GM12865 (cell line): ENCODE results near the gene DLG2.
"Not testable (repeated sequence)": the region's sequence is repeated elsewhere in the genome, so short reads cannot be mapped to it uniquely, and the experiment has no call there.

Source experiments
- DNase-seq: peaks from one replicate; pipeline ENCODE4 v3.0.0; 2010; ENCODE audit warnings: low read depth
- H3K4me3 ChIP-seq: 2 replicates; pipeline ENCODE4 v1.5.1; 2011; ENCODE audit warnings: mild to moderate bottlenecking, low read depth, low read length, control low read depth
- TF ChIP-seq, protein P1 (sequence below): IDR thresholded peaks from 2 replicates; pipeline ENCODE4 v1.5.1; 2011; ENCODE audit warnings: low read length, control low read depth, low read depth, inconsistent platforms; ENCODE audit not compliant: insufficient read depth; ENCODE audit errors: missing control alignments

The DLG2 gene

DNA sequence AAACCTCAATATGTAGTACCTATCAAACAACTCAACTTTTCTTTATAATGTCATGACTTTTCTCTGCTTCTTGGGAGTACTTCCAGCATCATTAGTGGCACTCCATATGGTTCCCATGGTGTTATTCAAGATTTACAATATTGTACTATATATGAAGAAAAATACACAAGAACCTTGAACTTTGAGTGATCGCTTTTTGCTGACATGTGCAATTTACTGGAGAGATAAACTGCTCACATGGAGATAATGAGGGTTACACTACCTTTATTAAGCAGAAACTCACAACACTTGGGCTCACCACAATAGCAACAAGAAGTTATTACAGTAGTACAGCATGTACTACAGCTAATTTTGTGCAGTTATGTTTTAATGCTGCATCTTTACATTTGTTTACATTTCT, 388.2 kb downstream of the DLG2 start:
- no peak overlapping the region for H3K4me3 ChIP-seq
- TF ChIP-seq, protein P1, sequence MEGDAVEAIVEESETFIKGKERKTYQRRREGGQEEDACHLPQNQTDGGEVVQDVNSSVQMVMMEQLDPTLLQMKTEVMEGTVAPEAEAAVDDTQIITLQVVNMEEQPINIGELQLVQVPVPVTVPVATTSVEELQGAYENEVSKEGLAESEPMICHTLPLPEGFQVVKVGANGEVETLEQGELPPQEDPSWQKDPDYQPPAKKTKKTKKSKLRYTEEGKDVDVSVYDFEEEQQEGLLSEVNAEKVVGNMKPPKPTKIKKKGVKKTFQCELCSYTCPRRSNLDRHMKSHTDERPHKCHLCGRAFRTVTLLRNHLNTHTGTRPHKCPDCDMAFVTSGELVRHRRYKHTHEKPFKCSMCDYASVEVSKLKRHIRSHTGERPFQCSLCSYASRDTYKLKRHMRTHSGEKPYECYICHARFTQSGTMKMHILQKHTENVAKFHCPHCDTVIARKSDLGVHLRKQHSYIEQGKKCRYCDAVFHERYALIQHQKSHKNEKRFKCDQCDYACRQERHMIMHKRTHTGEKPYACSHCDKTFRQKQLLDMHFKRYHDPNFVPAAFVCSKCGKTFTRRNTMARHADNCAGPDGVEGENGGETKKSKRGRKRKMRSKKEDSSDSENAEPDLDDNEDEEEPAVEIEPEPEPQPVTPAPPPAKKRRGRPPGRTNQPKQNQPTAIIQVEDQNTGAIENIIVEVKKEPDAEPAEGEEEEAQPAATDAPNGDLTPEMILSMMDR, result no peak
- DNase-seq, result no peak

DNA sequence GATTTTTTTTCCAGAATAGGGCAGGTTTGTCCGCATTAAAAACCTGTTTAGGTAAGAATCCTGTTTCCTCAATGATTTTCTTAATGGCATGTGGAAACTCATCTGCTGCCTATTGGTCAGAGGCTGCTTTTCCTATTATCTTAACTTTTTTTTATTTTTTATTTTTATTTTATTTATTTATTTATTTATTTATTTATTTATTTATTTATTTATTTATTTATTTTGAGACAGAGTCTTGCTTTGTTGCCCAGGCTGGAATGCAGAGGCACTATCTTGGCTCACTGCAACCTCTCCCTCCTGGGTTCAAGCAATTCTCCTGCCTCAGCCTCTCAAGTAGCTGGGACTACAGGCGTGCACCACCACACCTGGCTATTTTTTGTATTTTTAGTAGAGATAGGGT, 389.1 kb downstream of the DLG2 start:
- not testable (repeated sequence) for H3K4me3 ChIP-seq, DNase-seq

DNA sequence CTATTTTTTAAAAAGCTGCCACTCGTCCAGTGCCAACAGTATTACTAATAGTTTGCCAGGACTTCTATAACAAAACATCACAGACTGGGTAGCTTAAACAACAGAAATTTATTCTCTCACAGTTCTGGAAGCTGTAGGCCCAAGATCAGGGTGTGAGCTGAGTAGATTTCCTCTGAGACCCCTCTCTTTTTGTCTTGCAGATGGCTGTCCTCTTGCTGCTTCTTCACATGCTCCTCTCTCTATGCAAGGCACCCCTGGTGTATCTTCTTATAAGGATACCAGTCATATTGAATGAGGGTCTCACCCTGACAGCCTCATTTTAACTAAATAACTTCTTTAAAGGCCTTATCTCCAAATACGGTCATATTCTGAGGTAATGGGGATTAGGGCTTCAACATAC, 390.9 kb downstream of the DLG2 start:
- no peak overlapping the region for H3K4me3 ChIP-seq
- TF ChIP-seq, protein P1, result no peak
- no peak for DNase-seq

DNA sequence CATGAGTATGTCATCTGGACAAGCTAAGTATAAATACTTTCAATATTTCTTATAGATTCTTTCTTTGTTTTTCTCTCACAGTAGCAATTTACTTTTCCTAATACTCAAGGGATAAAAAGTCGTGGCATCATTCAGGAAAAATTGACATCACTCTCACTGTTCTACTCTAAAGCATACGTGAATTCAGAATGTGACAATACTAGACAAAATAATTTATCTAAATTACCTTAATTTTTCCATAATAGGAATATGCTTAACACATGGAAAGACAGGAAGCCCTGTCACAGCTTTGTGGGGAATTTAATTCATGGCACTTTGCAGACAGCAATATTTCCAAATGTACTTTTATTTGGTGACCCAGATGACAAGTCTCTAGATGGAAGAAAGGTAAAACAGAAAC, 394.6 kb downstream of the DLG2 start:
- TF ChIP-seq, protein P1, result no peak
- DNase-seq, result no peak
- H3K4me3 ChIP-seq, result no peak overlapping the region

DNA sequence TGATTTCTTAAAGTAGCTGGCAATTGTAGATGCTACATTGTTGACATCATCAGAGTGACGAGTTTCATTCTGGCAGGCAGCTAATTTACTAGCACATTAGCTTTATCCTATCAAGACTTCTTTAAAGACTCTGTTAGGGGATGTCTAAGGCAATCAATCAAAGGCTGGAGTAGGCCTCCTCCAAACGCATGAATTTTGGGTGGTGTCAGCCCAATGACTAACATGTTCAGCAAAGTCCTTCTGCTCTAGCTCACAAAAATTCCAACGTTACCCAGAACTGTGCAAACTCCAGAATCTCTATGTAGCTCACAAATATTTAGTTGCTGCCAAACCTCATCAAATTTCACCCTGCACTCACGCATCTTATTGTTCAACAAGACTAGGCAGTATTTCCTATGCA, 395.6 kb downstream of the DLG2 start:
- TF ChIP-seq, protein P1, result no peak
- H3K4me3 ChIP-seq, result no peak overlapping the region
- no peak for DNase-seq

DNA sequence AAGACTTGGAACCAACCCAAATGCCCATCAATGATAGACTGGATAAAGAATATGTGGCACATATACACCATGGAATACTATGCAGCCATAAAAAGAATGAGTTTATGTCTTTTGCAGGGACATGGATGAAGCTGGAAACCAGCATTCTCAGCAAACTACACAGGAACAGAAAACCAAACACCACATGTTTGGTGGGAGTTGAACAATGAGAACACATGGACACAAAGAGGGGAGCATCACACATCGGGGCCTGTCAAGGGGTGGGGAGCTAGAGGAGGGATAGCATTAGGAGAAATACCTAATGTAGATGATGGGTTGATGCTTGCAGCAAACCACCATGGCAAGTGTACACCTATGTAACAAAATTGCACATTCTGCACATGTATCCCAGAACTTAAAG, 397.4 kb downstream of the DLG2 start:
- DNase-seq, H3K4me3 ChIP-seq: not testable (repeated sequence)

DNA sequence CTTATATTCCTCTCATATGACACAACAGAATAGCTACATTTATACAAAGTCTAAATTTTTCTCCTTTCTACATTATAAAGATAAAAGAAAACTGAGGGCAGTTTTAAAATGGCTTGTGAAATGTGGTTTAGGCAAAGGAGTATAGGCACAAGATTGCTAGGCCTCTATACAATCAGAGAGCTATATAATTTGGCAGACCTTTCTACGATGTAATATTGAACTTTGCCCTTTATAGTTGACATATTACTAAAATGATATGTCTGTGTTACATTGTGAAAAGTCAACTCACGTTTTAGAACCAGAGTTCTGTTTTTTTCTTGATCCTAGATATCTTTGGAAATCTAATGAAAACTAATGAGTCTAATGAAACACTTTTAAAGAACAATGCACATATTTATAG, 430.2 kb downstream of the DLG2 start:
- TF ChIP-seq, protein P1, result no peak
- no peak overlapping the region for H3K4me3 ChIP-seq
- DNase-seq, result no peak

DNA sequence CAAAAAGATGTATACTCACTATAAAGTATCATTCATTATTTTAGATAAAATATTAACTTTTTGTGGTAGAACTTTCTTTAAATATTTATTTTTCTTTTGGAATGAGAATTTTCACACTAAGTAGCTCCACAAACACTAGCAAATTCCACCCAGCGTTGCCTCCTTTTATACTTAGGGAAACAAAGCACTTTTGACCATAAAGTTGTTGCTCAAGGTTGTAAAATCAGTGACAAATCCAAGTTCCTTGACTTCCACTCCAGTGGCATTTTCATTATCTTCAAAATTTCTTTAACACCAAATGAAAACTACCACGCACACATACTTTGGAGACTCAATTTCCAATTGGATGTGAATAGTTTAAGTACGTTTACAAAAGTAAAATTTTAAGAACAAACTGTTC, 431.2 kb downstream of the DLG2 start:
- TF ChIP-seq, protein P1, result no peak
- no peak for DNase-seq
- no peak overlapping the region for H3K4me3 ChIP-seq
